Astrocyte (in vitro differentiated cells and primary cell): Measurements from ENCODE around the gene PIGU. TPM values are rescaled to one million over a fixed set of nuclear protein-coding genes. Genes with fewer than 3 reads are reported as not detected.

Experiments
- DNase-seq: peaks from one replicate; pipeline ENCODE4 v3.0.0-alpha.2; 2010; ENCODE audit warnings: low read depth
- FAIRE-seq: peaks from 2 replicates; lab custom pipeline; 2011; peaks lifted over from hg19 to GRCh38; lab: Jason Lieb, UNC
- H2AFZ ChIP-seq: 2 replicates; pipeline ENCODE4 v1.6.0; 2012; ENCODE audit warnings: low read depth, low read length, inconsistent platforms
- H3K27ac ChIP-seq: 2 replicates; pipeline ENCODE4 v1.5.1; 2011; ENCODE audit warnings: low read depth, low read length, inconsistent platforms
- H3K27me3 ChIP-seq: 2 replicates; pipeline ENCODE4 v1.6.0; 2011; ENCODE audit warnings: low read length, inconsistent platforms; ENCODE audit not compliant: insufficient read depth
- H3K36me3 ChIP-seq: 2 replicates; pipeline ENCODE4 v1.5.1; 2011; ENCODE audit warnings: low read length, inconsistent platforms; ENCODE audit not compliant: insufficient read depth
- H3K4me1 ChIP-seq: 2 replicates; pipeline ENCODE4 v1.5.1; 2011; ENCODE audit warnings: low read length, inconsistent platforms; ENCODE audit not compliant: insufficient read depth
- H3K4me2 ChIP-seq: 2 replicates; pipeline ENCODE4 v1.6.0; 2012; ENCODE audit warnings: low read length, inconsistent platforms
- H3K4me3 ChIP-seq: 2 replicates; pipeline ENCODE4 v1.5.1; 2011; ENCODE audit warnings: low read depth, mild to moderate bottlenecking, low read length, inconsistent platforms; ENCODE audit not compliant: insufficient read depth
- H3K79me2 ChIP-seq: 2 replicates; pipeline ENCODE4 v1.6.0; 2012; ENCODE audit warnings: mild to moderate bottlenecking, low read length, inconsistent platforms; ENCODE audit not compliant: insufficient read depth
- H3K9ac ChIP-seq: 2 replicates; pipeline ENCODE4 v1.6.0; 2012; ENCODE audit warnings: mild to moderate bottlenecking, low read length, inconsistent platforms
- H3K9me3 ChIP-seq: 2 replicates; pipeline ENCODE4 v1.5.1; 2012; ENCODE audit warnings: low read depth, mild to moderate bottlenecking, low read length, inconsistent platforms; ENCODE audit not compliant: insufficient read depth
- H4K20me1 ChIP-seq: 2 replicates; pipeline ENCODE4 v1.6.0; 2012; ENCODE audit warnings: low read length, inconsistent platforms; ENCODE audit not compliant: insufficient read depth
- H3K27ac Mint-ChIP-seq: one replicate; pipeline ENCODE4 v1.8.0; 2021; ENCODE audit warnings: mild to moderate bottlenecking, mixed read lengths; ENCODE audit not compliant: unreplicated experiment
- H3K27me3 Mint-ChIP-seq: one replicate; pipeline ENCODE4 v1.8.0; 2021; ENCODE audit warnings: low read depth, mixed read lengths; ENCODE audit not compliant: unreplicated experiment
- H3K36me3 Mint-ChIP-seq: one replicate; pipeline ENCODE4 v1.8.0; 2021; ENCODE audit warnings: low read depth, mixed read lengths; ENCODE audit not compliant: unreplicated experiment
- H3K4me1 Mint-ChIP-seq: one replicate; pipeline ENCODE4 v1.8.0; 2021; ENCODE audit warnings: low read depth, mixed read lengths; ENCODE audit not compliant: unreplicated experiment
- H3K4me3 Mint-ChIP-seq: one replicate; pipeline ENCODE4 v1.8.0; 2021; ENCODE audit warnings: mild to moderate bottlenecking, moderate library complexity, mixed read lengths; ENCODE audit not compliant: unreplicated experiment
- H3K9me3 Mint-ChIP-seq: one replicate; pipeline ENCODE4 v1.8.0; 2021; ENCODE audit warnings: mild to moderate bottlenecking, mixed read lengths; ENCODE audit not compliant: unreplicated experiment
- EZH2 ChIP-seq: IDR thresholded peaks from 2 replicates; pipeline ENCODE4 v1.6.1; 2012; ENCODE audit warnings: mild to moderate bottlenecking, low read length, inconsistent platforms; ENCODE audit not compliant: insufficient read depth
- total RNA-seq: library from RNA; stranded (reverse); gene quantifications from 2 replicates; pipeline ENCODE4 v1.2.1, GENCODE V29; 2021
- TF ChIP-seq, protein P1 (sequence below): IDR thresholded peaks from 2 replicates; pipeline ENCODE4 v1.5.1; 2011; ENCODE audit warnings: low read depth, mild to moderate bottlenecking, inconsistent platforms, low read length, moderate library complexity; ENCODE audit not compliant: insufficient read depth

The PIGU gene
- total RNA-seq, 1 donor from 2014 or later, result 16.7 TPM

DNA sequence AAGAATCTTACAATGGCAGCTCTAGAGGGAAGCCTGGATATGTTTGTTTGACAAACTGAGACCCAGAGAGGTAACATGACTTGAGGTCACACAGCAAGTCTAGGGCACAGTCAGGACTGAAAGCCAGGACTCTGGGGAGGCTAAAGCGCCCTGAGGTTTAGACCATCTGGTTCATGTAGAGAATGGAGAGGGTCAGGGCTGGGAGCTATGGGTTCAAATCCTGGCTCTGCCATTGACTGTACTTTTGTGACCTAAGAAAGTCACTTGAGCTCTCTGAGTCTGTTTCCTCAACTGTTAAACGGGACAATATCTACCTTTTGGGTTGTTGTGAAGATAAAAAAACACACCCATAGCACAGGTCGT, 26.1 kb upstream of the PIGU start:
- Mint-ChIP-seq H3K27me3 (peaks cover 11% of the 10 kb centered on the region), H3K27ac (peak overlapping the region; percentile 85)

DNA sequence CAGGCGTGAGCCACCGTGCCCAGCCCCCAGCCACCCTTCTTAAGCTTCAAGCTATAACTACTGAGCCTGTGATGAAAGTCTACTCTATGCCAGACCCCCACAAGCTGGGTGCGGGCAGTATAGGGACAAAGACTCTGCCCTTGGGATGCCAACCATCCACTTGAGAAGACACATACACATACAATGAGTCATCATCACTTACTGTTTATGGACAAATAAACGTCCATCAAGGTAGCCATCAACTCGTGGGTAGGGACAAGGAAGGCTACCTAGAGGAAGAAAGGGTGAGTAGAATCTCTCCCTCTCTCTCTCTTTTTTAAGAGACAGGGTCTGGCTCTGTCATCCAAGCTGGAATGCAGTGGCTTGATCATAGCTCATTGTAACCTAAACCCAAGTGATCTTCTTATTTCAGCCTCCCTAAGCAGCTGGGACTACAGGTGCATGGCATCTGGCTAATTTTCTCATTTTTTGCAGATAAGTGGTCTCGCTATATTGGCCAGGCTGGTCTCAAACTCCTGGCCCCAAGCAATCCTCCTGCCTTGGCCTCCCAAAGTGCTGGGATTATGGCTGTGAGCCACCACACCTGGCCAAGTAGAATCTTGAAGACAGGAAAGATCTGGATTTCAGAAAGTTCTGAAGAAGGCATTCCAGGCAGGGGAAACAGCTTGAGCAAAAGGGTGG, 24.7 kb upstream of the PIGU start:
- Histone ChIP-seq H3K4me2 (no peak overlapping the region), H3K36me3 (no peaks in the 10 kb centered on the region), H3K4me1 (peaks cover 19% of the 10 kb centered on the region), H3K4me3 (no peak overlapping the region), H3K27ac (no peak overlapping the region), H3K27me3 (peaks cover 3% of the 10 kb centered on the region), H3K9me3 (no peaks in the 10 kb centered on the region), H2AFZ (no peak overlapping the region), H3K9ac (no peak overlapping the region), H4K20me1 (peaks cover 19% of the 10 kb centered on the region), H3K79me2 (no peaks in the 10 kb centered on the region)
- H3K36me3 Mint-ChIP-seq, result no peaks in the 10 kb centered on the region
- H3K27me3 Mint-ChIP-seq, result peaks cover 17% of the 10 kb centered on the region
- H3K4me1 Mint-ChIP-seq, result peaks cover 6% of the 10 kb centered on the region
- H3K4me3 Mint-ChIP-seq, result no peak overlapping the region
- DNase-seq (no peak), FAIRE-seq (no peak)
- H3K9me3 Mint-ChIP-seq, result no peaks in the 10 kb centered on the region
- H3K27ac Mint-ChIP-seq, result no peak overlapping the region
- TF ChIP-seq, protein P1, sequence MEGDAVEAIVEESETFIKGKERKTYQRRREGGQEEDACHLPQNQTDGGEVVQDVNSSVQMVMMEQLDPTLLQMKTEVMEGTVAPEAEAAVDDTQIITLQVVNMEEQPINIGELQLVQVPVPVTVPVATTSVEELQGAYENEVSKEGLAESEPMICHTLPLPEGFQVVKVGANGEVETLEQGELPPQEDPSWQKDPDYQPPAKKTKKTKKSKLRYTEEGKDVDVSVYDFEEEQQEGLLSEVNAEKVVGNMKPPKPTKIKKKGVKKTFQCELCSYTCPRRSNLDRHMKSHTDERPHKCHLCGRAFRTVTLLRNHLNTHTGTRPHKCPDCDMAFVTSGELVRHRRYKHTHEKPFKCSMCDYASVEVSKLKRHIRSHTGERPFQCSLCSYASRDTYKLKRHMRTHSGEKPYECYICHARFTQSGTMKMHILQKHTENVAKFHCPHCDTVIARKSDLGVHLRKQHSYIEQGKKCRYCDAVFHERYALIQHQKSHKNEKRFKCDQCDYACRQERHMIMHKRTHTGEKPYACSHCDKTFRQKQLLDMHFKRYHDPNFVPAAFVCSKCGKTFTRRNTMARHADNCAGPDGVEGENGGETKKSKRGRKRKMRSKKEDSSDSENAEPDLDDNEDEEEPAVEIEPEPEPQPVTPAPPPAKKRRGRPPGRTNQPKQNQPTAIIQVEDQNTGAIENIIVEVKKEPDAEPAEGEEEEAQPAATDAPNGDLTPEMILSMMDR, result no peak
- TF ChIP-seq EZH2, result no peak

More for the DNA sequence above, 26.1 kb upstream of the PIGU start:
- Histone ChIP-seq H3K4me3 (peak overlapping the region; percentile 85), H3K27ac (no peak overlapping the region), H3K79me2 (no peaks in the 10 kb centered on the region), H4K20me1 (peaks cover 26% of the 10 kb centered on the region), H3K27me3 (no peaks in the 10 kb centered on the region), H3K36me3 (no peaks in the 10 kb centered on the region), H2AFZ (no peak overlapping the region), H3K4me2 (peak overlapping the region; percentile 94), H3K4me1 (peaks cover 19% of the 10 kb centered on the region), H3K9me3 (no peaks in the 10 kb centered on the region), H3K9ac (peak overlapping the region; percentile 89)
- Mint-ChIP-seq H3K9me3 (no peaks in the 10 kb centered on the region), H3K4me1 (peaks cover 6% of the 10 kb centered on the region), H3K36me3 (no peaks in the 10 kb centered on the region), H3K4me3 (peak overlapping the region; percentile 94)
- no peak for TF ChIP-seq EZH2
- TF ChIP-seq, protein P1, result no peak
- FAIRE-seq (no peak), DNase-seq (no peak)

DNA sequence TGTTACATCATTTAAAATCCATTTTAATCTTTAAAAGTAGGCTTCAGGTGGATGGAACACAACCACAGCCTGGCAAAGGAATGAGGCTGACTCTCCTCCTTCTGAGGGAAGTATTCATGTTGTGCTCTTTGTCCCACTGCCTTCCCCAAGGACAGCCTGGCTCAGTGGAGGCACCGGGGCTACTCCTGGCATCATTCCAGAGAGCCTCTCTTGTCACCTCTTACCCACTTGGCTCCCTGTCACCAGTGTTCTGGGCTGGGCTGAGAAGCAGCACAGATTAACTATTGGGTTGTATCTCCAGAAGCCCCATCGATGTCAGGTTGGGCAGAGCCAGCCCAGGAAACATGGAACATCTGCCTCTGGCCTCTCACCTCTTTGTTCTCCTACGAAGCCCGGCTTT, 16.5 kb upstream of the PIGU start:
- FAIRE-seq (no peak), DNase-seq (no peak)
- Histone ChIP-seq H3K9ac (no peak overlapping the region), H3K79me2 (no peaks in the 10 kb centered on the region), H3K4me3 (no peak overlapping the region), H3K36me3 (no peaks in the 10 kb centered on the region), H3K4me2 (no peak overlapping the region), H4K20me1 (no peaks in the 10 kb centered on the region), H3K27me3 (peaks cover 3% of the 10 kb centered on the region), H3K4me1 (no peaks in the 10 kb centered on the region), H2AFZ (no peak overlapping the region), H3K9me3 (no peaks in the 10 kb centered on the region), H3K27ac (no peak overlapping the region)
- Mint-ChIP-seq H3K36me3 (no peaks in the 10 kb centered on the region), H3K27me3 (peaks cover 12% of the 10 kb centered on the region), H3K4me3 (no peak overlapping the region), H3K4me1 (no peaks in the 10 kb centered on the region), H3K27ac (no peak overlapping the region), H3K9me3 (no peaks in the 10 kb centered on the region)
- no peak for TF ChIP-seq EZH2
- TF ChIP-seq, protein P1, result no peak
